Activated effector memory CD4-positive, alpha-beta T cell treated with Interleukin-2 at 50 U/mL for 16 hours (primary cell): Measurements from ENCODE around the gene FIBP.

Experiments used
- DNase-seq: peaks from one replicate; pipeline ENCODE4 v3.0.0-alpha.2; 2020

The FIBP gene

DNA sequence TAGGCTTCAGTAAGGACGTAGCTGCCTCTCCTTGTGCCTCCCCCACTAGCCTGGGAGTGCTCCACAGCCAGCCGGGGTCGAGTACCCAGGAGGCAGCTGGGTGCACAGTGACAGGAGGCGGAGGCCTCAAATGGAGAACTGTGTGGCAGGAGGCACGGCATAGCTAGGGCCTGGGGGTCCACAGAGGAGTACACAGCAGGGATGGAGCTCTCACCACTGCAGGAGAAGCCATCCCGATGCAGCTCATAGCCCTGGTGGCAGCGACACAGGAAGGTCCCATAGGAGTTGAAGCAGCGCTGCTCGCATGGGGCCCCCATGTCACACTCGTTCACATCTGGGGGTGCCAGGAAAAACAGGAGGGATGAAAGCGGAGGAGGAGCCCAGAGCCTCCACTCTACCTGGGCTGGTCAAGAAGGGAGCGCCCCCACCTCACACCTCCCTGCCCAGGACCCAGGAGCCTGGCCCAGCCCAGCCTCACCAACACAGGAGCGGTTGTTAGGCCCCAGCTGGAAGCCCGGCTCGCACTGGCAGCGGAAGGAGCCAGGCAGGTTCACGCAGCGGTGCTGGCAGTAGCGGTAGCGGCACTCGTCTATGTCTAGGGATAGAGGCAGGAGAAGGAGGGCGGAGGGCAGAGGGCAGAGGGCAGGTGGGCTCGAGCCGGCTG, 18.5 kb downstream of the FIBP start:
- DNase-seq, result no peak

DNA sequence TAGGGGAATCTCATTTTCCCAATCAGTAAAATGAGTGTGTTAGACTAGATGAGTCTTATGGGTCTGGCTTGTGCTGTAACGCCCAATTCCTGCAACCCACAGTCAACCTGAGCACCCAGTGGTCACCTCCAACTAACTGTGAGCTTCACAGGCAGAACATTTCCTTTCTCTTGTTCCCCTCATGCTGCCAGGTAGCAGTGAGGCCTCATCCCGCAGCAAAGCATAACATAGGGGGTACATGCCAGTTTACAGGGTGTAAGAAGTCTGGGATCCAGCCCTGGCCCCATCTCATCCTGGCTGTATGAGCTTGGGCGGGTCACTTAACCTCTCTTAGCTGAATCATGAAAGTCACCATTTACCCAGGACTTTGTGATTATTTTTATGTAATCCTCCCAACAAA, 19.4 kb downstream of the FIBP start:
- no peak for DNase-seq

DNA sequence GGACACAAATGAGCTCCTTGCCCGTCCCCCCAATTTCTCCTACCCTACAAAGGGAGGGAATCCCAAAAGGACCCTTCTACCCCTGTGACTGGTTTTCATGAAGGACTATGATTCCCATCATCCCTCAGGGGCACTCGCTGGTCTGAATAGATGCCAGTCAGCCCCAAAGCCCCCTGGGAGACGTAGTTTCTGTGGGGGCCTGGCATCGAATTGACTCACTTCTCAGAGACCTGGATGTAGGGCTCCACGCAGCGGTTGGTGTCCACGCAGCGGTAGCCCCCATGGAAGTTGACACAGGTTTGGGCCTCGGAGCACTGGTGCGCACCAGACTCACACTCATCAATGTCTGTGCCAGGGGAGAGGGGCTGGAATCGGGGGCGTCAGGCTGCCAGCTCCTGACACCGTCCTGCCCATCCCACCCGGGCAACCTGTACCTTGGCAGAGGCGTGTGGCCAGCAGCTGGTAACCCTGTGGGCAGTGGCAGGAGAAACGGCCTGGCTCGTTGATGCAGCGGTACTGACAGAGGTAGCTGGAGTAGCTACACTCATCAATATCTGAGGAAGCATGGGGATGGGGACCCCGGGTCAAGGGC, 20.1 kb downstream of the FIBP start:
- no peak for DNase-seq

DNA sequence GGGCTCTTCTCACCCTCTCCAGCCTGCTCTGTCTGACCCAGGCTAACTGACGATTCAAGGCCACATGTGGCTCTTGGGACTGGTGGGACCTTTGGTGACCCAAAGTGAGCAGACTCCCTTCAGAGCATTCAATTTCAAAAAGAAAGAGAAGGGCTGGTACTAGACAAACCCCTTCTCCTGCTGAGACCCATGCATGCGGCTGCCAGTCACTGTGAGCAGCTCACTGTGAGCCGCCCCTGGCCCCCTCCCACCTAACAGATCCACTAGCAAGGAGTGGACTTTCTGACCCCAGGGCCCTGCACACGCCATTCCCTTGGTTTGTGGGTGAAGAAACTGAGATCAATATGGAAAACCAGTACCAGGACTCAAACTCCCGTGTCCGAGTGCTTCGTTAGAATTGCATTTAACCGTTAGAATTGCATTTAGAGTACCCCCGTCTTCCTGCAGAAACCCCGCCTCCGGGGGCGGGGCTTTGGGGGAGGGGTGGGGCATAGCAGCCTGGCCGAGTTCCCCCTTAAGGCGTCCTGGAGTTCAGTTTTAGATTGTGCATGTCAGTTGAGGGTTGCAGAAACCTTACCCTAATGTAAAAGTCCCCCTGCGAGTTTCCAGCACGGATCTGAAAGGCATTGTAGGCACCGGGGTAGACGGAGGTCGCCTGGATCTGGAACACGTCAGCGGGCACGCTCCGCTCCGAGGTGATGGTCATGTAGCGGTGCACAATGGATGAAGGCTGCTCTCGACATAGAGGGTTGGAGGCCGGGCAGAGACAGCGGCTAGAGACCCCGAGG, 20.8 kb downstream of the FIBP start:
- DNase-seq, result no peak

DNA sequence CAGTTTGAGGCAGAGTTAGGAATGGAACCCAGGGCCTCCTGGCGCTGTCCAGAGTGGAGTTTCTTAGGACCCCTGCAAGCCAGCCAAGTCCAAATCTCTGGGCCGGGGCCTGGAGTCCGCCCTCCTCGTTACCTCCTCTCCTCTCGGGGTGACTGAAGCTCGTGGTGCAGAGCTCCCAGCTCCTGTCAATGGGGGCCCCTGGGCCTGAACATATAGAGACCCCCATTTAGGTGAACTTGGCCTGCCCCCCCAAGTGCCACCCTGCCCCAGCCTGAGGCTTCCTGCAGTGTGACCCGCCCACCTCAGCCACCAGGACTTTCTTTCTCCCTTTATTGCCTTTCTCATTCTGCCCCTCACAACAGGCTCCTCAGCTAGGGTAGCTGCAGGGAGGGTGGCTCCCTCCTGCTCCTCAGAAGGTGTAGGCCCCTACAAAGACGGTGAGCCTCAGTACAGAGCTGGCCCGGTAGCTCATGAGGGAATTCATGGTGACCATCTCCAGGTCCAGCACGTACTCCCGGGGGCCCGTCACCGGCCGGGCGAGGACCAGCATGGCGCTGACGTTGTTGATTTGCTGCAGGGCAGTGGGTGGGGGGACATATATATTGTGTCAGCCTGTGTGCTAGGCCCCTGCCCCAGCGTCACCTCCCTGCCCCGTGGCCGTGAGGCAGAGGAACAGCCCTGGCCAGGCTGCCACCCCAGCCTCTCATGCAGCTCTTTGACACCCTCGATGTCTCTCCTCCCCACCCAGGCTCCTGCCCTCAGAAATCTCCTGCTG, 21.6 kb downstream of the FIBP start:
- no peak for DNase-seq

DNA sequence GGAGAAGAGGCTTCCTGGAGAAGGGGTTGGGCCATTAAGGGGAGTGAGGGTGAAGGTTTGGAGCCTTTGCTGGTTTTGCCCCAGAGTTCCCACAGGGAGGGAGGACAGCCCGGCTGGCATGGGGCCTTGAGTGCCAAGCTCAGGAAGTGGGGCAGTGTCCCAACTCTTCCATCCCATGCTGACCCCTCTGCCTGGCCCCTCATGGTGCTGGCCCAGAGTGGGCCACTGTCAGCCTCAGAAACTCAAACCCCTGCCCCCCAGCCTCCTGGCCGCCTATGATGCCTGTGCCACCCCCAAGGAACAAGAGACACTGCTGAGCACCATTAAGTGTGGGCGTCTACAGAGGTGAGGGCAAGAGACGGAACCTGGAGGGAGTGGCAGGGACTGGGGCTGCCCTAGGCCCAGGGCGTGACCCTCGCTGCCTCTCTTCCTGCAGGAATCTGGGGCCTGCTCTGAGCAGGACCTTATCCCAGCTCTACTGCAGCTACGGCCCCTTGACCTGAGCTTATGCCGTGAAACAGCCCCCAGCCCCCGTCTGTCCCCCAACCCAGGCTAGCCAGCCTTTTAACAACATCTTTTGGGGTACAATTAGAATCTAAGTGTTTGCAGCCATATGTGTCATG, 22.6 kb downstream of the FIBP start:
- no peak for DNase-seq

DNA sequence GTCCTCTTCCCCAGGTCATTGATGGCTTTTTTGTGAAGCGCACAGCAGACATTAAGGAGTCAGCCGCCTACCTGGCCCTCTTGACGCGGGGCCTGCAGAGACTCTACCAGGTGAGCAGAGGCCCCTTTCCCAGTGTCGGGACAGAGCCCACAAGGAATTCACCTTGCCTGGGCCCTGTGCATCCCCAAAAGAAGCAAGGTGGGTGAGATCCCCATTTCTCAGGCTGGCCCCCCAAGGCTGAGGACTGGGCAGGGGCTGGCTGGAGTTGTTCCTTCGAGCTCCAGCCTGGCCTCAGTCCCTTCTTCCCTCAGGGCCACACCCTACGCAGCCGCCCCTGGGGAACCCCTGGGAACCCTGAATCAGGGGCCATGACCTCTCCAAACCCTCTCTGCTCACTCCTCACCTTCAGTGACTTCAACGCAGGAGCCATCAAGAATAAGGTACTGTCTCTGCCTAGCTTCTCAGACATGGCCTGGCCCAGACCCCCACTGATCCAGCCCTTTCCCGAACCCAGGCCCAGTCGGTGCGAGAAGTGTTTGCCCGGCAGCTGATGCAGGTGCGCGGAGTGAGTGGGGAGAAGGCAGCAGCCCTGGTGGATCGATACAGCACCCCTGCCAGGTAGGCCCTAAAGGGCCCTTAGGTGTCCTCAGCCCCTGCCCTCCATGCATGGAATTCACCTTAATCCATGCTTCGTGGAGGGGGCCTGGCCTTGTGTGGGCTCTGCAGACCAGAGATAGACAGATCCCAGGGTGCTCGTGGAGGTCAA, 23.4 kb downstream of the FIBP start:
- no peak for DNase-seq

DNA sequence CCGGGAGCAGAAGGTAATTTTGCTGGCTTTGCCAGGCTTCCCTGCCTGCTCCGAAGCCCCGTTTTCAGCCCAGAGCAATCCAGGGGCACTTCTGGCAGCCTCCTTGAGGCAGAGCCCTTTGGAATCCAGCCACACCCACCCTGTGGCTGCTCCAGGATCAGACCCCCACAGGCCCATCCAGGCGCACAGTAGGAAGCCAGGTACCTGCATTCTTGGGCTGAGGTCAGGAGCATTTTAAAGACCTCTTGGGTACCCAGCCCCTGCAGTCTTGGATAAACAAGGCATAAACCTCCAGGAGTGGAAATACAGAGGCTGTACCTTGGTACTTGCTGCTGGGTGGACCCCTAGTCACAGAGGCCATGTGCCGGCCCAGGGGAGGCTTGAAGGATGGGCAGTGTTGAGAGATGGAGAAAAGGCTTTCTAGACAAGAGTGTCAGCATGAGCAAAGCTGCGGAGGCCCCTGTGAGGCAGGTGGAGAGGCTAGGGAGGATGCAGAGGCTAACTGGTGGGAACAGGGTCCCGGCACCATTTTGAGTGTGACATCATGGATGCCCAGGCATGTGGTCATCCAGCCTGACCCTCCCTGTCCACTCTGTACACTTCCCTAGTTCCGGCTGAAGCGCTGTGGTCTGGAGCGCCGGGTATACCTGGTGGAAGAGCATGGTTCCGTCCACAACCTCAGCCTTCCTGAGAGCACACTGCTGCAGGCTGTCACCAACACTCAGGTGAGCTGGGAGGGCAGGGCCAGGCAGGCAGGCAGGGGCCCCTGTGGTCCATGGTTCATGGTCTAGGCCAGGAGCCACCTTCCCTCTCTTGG, 24.2 kb downstream of the FIBP start:
- DNase-seq, result no peak

DNA sequence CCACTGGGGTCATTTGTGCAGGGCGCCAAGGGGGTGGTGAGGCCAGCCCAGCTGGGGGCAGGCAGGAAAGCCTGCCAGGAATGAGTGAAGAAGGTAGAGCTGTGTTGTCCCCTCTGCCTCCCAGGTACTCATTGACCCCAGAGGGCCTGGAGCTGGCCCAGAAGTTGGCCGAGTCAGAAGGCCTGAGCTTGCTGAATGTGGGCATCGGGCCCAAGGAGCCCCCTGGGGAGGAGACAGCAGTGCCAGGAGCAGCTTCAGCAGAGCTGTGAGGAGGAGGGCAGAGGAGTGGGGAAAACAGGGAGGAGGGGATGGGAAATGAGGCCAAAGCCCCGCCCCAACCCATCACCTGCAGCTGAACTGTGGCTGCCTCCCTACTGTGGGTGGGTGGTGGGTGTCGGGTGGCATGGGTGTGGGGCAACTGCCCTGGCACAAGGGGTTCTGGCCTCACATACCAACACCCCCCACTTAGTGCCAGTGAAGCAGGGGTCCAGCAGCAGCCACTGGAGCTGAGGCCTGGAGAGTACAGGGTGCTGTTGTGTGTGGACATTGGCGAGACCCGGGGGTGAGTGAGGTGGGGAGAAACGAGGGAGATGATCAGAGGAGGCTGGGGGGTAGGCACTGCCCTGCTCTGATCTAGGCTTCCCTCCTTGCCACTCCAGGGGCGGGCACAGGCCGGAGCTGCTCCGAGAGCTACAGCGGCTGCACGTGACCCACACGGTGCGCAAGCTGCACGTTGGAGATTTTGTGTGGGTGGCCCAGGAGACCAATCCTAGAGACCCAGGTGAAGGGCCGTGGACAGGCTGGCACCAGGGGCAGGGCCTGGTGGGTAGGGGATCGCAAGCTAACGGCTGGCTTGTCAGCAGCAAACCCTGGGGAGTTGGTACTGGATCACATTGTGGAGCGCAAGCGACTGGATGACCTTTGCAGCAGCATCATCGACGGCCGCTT, 25.1 kb downstream of the FIBP start:
- DNase-seq, result no peak

DNA sequence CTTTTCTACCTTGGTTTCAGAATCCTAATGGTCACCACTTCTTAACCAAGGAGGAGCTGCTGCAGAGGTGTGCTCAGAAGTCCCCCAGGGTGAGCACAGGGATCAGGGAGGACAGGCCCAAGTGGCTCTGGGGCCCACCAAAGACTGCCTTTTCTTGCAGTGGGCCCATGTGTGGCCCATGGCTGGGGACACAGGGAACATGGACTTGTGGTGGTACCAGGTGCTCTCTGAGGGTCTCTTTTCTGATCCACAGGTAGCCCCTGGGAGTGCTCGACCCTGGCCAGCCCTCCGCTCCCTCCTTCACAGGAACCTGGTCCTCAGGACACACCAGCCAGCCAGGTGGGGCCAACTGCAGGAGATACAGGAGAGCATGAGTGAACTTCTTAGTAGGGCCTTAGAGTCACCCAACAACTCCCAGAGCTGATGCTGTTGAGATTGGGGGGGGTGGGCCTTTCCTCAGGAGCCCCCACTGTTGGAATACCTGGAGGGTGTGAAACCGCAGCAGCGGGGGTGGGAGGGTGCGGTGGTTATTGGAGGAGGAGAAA, 26.0 kb downstream of the FIBP start:
- no peak for DNase-seq

DNA sequence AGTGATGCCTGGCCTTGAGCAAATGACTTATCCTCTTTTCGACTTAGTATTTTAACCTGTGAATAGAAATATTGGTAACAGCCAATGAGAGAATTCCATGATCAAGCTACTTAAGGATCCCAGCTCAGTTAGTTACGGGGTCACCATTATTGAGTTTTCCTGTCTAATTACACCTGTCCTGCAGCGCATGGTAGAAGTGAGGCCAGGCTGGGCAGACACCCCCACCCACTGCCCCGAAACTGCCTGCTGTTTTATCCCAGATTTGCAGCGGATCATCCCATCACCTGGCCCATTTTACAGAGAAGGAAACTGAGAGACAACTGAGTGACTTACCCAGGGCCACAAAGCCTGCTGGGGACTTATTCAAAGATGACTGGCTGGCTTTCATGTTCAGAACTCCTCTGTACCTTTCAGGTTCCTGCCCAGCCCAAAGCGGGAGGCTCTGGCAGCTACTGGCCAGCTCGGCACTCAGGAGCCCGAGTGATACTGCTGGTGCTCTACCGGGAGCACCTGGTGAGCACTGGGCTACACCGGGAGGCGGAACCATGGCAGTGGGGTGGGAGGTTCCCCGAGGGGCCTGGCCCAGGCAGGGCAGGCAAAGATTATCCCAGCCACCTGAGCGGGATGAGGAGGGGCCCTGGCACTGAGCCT, 26.6 kb downstream of the FIBP start:
- no peak for DNase-seq

DNA sequence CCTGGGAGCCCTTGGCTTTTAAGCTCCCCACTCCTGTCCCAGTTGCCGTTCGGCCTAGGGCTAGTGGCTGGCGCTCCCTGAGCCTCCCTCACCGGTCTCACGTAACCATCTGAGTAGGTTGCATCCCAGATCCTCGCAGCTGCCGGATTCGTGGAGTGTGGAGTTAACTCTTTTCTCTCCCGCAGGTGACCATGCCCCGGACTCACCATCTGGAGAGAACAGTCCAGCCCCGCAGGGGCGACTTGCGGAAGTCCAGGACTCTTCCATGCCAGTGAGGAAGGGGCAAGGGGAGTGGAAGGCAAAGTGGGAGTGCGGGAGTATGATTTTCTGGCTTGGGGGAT, 27.1 kb downstream of the FIBP start:
- no peak for DNase-seq

DNA sequence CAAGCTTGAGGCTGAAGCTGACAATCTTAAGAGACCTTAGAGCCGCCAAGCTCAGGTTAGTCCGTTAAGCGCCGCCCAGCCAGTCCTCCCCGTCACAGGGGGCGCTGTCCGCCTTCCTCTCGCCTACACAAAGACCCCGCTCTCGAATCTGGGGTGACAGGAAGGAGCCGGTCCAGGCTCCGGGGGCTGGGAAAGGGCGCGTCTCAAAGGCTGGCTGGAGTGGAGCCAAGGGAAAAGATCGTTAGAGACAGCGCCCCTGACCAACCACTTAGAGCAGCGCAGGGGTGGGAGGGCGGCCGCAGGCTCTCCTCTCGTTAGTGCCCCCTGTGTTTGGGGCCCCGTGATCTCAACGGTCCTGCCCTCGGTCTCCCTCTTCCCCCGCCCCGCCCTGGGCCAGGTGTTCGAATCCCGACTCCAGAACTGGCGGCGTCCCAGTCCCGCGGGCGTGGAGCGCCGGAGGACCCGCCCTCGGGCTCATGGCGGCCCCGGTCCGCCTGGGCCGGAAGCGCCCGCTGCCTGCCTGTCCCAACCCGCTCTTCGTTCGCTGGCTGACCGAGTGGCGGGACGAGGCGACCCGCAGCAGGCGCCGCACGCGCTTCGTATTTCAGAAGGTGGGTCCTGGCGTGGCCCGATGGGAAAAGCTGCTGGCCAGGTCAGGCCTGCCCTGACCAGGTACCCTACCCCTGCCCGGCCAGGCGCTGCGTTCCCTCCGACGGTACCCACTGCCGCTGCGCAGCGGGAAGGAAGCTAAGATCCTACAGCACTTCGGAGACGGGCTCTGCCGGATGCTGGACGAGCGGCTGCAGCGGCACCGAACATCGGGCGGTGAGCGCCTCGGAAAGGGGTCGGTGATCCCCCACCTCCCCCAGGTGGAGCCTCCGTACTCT, 27.8 kb downstream of the FIBP start, which contains the start of gene MUS81:
Gene MUS81, plus strand, starts transcription at position 156 of the 887 bp plus-strand sequence. Its CDS starts 321 bp downstream, at position 477.
- peak; percentile 95 for DNase-seq

DNA sequence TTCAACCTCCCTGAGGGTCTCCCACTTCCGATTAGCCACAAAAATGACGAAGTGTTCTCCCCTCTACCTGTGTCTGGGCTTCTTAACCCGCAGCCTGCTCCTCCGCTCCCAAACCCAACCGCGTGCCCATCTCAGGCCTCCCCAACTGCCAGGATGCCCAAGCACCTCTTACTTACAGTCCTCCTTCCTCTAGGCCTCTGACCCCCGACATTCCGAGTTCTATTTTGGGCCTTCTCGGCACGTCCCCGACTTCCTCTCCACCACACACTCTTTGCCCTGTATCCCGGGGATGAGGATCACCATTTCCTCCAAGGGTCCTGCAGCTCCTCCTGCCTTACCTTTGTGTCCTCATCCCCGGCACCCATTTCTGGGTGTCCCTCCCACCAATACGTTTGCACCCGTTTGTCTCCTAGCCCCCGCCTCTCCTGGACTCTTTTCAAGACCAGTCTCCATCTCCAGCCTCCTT, 28.4 kb downstream of the FIBP start:
- no peak for DNase-seq

DNA sequence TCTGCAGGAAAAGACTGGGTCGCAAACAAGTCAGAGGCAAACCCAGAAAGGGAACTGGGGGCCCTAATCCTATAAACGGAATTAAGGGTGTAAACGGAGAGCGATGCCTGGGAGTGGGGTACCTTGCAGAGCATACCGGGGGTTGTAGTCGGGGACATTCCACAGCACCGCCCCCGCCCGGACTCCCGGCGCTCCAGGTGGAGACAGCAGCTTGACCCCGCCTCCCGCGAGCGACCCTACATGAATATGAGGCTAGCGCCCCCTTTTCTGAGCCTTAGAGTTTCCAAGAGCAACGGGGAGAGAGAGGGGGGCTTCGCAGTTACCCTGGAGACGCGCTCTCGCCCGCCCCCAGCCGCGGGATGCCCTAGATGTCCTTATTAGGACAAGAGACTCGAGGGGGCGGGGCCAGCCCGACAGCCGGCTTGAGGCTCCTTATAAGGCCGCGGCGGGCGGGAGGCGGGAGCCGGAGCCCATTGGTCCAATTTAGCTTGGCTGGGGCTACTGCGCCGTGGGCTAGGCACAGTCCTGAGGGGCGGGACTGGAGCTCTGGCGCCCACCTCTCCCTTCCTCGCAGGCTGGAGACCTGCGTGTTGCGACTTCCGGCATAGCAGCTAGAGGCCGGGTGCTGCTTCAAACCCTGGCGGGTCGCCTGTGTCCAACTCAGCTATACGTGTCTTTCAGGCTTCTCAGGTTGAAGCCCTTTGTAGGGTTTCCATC, 29.0 kb downstream of the FIBP start:
- peak; percentile 92 for DNase-seq

DNA sequence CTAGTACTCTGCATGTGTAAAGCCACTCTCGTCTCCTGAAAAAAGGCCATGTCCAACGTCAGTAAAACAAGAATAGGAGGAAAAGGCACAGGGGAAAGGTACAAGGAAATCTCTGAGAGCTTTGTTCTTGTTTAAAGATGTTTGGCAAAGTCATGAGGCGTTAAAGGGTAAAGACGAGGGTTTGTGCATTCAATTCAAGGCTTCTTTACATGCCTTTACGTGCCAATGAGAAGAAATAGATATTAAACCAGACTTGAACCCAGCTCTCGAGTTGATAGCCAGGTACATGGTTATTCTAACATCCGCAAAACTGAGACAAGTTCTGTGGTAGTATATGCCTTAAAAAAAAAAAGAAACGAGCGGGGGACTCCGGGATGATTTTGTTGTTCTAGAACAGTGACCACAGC, 29.6 kb downstream of the FIBP start:
- no peak for DNase-seq
